Jurkat, Clone E6-1 (cell line): ENCODE results near the gene MESP1.

ENCODE experiments used
- DNase-seq: peaks from one replicate; pipeline ENCODE4 v3.0.0-alpha.2; 2011; ENCODE audit warnings: low read depth, low spot score
- H3K4me3 ChIP-seq: 2 replicates; pipeline ENCODE4 v1.5.1; 2011; ENCODE audit warnings: mild to moderate bottlenecking, low read length, control low read depth, moderate library complexity

Gene MESP1

DNA sequence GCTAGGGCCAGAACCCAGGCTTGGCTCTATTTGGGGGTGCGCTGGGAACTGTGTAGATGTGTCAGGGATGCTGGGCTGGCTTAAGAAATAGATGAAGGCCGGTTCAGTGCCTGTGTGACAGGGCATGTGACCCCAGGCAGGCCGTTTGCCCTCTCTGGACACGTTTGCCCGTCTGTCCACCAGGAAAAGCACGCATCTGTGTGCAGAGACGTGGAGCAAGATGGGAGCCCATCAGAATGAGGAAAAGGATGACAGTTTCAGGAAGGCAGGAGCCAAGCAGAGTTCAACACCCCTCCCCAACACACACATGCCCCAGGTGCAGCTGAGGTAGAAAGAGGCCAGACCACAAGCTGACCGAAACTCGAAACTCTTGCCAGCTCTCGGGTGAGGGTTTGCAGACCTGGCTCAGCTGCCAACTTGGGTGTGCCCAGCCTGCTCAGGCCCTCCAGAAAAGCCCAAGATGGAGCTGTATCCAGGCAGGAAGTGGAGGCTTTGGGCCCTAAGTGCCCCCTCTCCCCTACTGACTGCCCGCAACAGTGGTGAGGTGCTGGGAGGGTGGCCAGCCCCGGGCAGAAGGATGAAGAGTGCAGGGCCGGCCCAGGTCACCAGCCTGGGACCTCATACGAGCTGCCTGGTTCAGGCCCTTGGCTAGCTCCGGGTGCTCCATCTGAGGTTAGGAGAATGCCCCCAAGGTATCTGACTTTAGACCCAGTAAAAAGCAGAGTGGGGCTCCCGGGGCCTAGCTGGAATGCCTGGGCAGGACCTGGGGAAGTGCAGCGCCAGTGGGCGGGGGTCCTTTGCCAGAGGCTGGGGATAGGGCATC, 10.2 kb upstream of the MESP1 start:
- DNase-seq: no peak
- no peak overlapping the region for H3K4me3 ChIP-seq

GRCh38 chr15:89760303-89761008, 9.4 kb upstream of the MESP1 start:
- H3K4me3 ChIP-seq: no peak overlapping the region
- peak; percentile 14 for DNase-seq

- DNase-seq: no peak
- H3K4me3 ChIP-seq: no peak overlapping the region
These were observed 8.8 kb upstream of the MESP1 start for GRCh38 chr15:89759835-89760234.

- no peak for DNase-seq
- H3K4me3 ChIP-seq: no peak overlapping the region
These were observed 7.9 kb upstream of the MESP1 start for GRCh38 chr15:89758981-89759380.

GRCh38 chr15:89758283-89758682, 7.2 kb upstream of the MESP1 start:
- no peak for DNase-seq
- H3K4me3 ChIP-seq: no peak overlapping the region

- no peak for DNase-seq
- H3K4me3 ChIP-seq: no peak overlapping the region
These were observed 5.8 kb upstream of the MESP1 start for GRCh38 chr15:89756897-89757296.

GRCh38 chr15:89755701-89756100, 4.7 kb upstream of the MESP1 start:
- no peak for DNase-seq
- H3K4me3 ChIP-seq: no peak overlapping the region

DNA sequence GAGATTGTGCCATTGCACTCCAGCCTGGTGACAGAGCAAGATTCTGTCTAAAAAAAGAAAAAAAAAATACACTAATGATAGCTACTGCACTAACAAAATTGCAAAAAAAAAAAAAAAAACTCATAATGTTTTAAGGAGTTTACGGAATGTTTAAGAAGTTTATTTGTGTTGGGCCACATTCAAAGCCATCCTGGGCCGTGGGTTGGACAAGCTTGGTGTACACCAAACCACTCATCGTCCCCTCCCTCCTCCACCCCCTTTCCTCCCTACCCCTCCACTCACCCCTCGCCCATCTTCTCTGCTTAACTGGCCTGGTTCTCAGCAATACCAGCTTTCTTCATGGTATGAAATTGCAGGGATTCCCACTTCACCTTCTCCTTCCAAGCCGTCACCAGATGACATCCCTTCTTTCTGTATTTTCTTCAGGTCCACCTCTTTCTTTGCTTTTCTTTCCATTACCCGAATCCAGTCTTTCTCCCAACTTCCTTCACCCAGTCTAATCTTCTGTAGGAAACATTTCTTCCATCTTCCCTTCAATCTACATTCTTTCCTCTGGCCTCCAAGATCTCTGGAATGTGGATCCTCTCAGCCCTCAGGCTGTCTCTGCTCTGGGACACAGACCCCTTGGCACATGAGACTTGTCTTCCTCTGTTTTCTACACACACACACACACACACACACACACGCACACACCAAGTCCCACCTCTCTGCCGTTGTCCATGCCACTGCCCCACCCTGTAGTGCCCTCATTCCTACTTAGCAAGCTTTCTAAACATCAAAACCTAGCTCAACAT, 3.5 kb upstream of the MESP1 start:
- no peak overlapping the region for H3K4me3 ChIP-seq
- DNase-seq: no peak

DNA sequence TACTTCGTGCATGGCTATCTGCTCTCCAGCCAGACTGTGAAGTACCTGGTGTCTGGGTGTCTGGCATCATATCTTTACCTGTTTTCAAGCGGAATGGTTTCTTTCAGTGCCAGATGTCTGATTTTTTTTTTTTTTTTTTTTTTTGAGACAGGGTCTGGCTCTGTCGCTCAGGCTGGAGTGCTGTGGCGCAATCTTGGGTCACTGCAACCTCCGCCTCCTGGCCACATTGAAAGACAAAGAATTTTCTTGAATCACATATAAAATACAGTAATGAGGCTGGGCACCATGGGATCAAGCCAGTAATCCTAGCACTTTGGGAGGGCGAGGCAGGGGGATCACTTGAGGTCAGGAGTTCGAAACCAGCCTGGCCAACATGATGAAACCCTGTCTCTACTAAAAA, 2.8 kb upstream of the MESP1 start:
- no peak for DNase-seq
- H3K4me3 ChIP-seq: no peak overlapping the region

DNA sequence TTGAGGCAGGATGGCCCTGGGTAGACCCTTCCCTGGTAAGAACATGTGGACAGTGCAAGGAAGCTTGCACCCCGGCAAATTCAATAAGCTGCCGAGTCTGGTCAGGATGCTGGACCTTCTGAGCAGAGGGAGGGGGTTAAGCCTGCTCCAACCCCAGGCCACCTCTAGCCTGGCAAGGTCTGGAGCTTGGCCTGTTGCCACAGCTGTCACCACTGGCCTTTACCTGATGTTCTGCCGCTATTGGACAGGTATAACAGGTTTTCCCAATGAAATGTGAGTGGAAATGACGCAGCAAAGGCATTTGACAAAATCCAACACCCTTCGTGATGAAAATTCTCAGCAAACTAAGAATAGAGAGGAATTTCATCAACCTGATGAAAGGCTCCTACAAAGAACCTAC, 699 bp upstream of the MESP1 start:
- no peak overlapping the region for H3K4me3 ChIP-seq

DNA sequence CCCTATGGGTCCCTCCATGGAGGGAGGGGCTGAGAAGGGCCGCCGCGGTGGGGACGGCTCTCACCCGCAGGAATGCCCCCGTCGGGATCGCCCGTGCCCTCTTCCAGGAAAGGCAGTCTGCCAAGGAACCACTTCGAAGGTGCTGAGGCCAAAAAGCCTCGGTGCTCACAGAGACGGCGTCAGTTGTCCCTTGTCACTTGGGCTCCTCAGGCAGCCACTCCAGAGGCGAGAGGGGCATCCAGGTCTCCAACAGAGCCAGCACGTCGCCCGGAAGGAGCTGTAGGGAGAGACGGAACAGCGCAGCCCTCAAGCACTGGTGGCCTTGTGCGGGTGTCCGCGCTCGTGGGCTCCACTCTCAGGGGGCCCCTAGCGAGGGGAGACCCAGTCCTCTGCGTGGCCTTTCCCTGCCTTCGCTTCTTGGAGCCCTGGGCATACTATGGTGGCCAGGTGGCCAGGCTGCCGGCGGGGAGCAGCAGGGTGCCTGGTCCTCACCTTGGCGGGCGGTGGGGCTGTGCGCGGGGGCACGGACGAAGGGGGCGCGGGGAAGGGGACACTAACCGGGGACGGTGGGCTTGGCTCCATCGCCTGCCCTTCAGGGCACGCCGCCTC, 994 bp downstream of the MESP1 start:
- peak overlapping the region; percentile 58 for H3K4me3 ChIP-seq
- DNase-seq: no peak

More for the DNA sequence above, 699 bp upstream of the MESP1 start:
- no peak for DNase-seq

DNA sequence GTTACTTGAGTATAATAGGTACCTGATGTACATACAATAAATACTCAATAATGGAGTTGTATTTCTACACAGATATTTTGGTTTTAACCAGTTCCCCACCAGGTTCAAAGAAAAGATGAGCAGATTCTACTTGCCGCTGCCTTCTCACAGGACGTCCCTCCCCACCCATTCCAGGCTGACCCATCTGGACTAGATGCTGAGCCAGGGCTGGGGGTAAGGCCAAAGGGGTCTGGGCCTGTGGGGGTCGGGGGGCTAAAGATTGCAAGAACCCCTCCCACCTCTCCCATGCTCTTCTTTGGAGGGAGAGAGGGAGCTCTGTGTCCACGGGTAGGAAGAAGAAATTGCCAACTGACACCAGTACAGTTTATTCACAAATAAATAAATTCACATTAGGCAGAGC, 1.5 kb downstream of the MESP1 start:
- DNase-seq: no peak
- no peak overlapping the region for H3K4me3 ChIP-seq

DNA sequence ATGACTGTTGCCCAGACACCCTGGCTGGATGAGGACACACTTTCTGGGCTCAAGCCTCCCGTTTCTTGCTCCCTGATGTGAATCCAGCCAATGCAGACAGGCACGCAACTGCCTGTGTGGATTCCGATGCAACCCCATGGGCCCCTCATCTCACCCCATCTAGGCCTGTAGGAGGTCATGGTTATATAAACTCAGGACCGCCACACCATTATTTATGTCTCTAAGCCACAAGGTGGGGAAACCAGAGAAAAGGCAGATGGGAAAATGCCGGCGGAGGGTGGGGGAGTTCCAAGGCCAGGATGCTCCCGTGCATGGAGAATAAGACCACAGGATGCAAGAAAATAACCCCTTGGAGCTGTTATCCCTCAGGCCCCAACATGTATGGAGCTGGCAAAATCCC, 2.0 kb downstream of the MESP1 start:
- DNase-seq: no peak
- H3K4me3 ChIP-seq: no peak overlapping the region

DNA sequence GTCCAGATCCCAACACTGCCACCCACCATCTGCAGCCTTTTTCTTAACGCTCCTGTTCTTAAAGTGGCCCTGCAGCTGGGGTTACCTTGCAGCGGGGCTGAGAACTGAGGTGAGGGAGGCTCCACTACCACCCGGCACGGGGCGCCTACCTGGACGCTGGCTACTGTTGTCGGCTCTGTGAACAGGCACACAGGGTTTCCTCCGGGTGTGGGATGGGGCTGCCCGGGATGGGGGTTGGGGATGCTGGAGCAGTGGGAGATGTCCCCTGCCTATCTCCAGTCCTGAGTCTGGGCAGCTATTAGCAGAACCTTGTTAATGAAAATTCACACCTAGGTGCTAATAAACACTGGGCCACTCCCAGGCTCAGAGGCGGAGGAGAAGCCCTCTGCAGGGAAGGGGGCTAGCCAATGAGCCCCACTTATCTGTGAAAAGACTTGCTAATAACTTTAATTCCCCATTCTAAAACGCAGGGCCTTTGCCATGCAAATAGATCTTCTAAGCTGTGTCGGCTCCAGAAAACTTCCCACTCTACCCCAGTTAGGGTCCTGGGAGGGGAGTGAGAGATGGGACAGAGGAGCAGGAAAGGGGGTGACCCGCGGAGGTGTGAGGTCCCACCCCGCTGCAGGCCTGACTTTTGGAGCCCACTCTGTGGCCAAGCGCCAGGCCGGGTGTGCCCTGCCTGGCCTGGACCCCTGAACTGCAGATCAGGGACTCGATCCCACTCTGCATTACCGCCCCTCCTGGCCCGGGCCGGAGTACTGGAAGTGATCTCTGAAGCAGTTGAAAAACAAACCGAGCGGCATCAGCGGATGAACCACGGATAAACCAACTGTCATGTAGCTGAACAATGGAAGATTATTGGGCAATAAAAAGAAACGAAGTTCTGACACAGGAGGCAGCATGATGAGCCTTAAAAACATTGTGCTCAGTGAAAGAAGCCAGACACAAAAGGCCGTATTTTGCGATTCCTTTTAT, 3.1 kb downstream of the MESP1 start:
- DNase-seq: no peak
- H3K4me3 ChIP-seq: no peak overlapping the region

- no peak for DNase-seq
- no peak overlapping the region for H3K4me3 ChIP-seq
These were observed 4.7 kb downstream of the MESP1 start for GRCh38 chr15:89746386-89746780.

DNA sequence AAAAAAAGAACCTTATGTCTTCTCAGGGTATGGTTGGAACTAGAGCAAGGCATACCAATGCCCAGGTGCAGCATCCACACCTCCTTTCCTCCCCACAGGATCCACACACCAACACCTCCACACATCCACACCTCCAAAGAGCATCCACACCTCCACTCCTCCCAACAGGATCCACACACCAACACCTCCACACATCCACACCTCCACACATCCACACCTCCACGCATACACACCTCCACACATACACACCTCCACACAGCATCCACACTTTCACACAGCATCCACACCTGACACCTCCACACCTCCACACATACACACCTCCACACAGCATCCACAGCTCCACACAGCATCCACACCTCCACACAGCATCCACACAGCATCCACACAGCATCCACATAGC, 5.3 kb downstream of the MESP1 start:
- H3K4me3 ChIP-seq: no peak overlapping the region
- no peak for DNase-seq

- H3K4me3 ChIP-seq: no peak overlapping the region
- DNase-seq: no peak
These were observed 5.9 kb downstream of the MESP1 start for GRCh38 chr15:89745131-89745530.

GRCh38 chr15:89743594-89743993, 7.5 kb downstream of the MESP1 start:
- DNase-seq: no peak
- H3K4me3 ChIP-seq: no peak overlapping the region
